Peyer's patch (tissue), 4 donors: Measurements from ENCODE around the gene ARHGEF2. TPM values are rescaled to one million over a fixed set of nuclear protein-coding genes. Genes with fewer than 3 reads are reported as not detected.

Source experiments
- DNase-seq, 3 donors: peaks; one replicate each; pipeline ENCODE4 v3.0.0-alpha.2; 2017 to 2019
- H3K27ac ChIP-seq, 4 donors: fragments of 200-600 bp; sonication (generic); one replicate each; pipeline ENCODE4 v1.5.1; 2016 to 2019
- H3K27me3 ChIP-seq, 2 donors: fragments of 200-600 bp; sonication (generic); one replicate each; pipeline ENCODE4 v1.5.1; 2019
- H3K36me3 ChIP-seq, 3 donors: fragments of 200-600 bp; sonication (generic); one replicate each; pipeline ENCODE4 v1.5.1; 2016 to 2019
- H3K4me1 ChIP-seq, 4 donors: fragments of 200-600 bp; sonication (generic); one replicate each; pipeline ENCODE4 v1.5.1; 2016 to 2019
- H3K4me3 ChIP-seq, 4 donors: fragments of 200-600 bp; sonication (generic); 1 replicate in 3 of 4; 2 replicates in 1 of 4; pipeline ENCODE4 v1.5.1; 2016 to 2019; ENCODE audit warnings: mild to moderate bottlenecking in 1 of 4
- H3K9me3 ChIP-seq, 4 donors: fragments of 200-600 bp; sonication (generic); one replicate each; pipeline ENCODE4 v1.5.1; 2016 to 2019; ENCODE audit warnings: mild to moderate bottlenecking in 1 of 4
- POLR2A ChIP-seq, 2 donors: fragments of 450-650 bp; IDR thresholded peaks; one replicate each; pipeline ENCODE4 v1.5.1; 2017; ENCODE audit warnings: antibody characterized with exemption in 2 of 2, mild to moderate bottlenecking in 2 of 2, moderate library complexity in 2 of 2
- total RNA-seq, 4 donors: library from RNA; depleted of rRNA; stranded (reverse); fragments of >200 nt; gene quantifications; one replicate each; pipeline ENCODE4 v1.1.0, GENCODE V29; 2016
- TF ChIP-seq, protein P1 (sequence below), 6 experiments: fragments of 450-650 bp in 4 of 6; fragments of 200-600 bp in 2 of 6; sonication (generic) in 1 of 6; IDR thresholded peaks; one replicate each; pipeline ENCODE4 v1.5.1; 2017 to 2019; ENCODE audit warnings: antibody characterized with exemption in 6 of 6, mild to moderate bottlenecking in 3 of 6, moderate library complexity in 1 of 6

The ARHGEF2 gene
- total RNA-seq, 4 donors from 2014 or later: 101 to 239 (median 149) TPM

DNA sequence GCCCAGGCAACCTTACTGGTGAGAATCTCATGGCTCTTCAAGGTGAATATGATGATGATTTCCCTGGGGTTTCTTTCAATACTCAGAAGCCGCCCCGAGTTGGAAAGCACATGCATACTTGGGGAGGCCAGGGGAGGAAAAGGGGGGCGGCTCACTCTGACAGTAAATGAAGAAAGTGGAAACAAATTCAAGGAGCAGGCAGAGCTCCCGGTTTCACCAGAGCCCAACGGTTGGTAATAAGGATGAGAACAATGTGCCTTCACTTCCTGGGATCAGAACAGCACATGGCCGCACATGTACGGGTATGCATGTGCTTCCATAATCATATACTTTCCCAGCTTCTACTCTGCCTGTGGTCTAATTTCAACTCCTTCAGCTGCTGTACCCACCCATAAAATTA, 3.8 kb upstream of the ARHGEF2 start:
- Histone ChIP-seq H3K27ac (peak overlapping the region; percentile 90 to 99 (median 97)), H3K36me3 (no peaks in the 10 kb centered on the region), H3K4me3 (no peak overlapping the region), H3K27me3 (no peaks in the 10 kb centered on the region), H3K9me3 (no peaks in the 10 kb centered on the region), H3K4me1 (peaks cover 5 to 46% (median 26%) of the 10 kb centered on the region in 4 donors)
- no peak for DNase-seq
- no peak for TF ChIP-seq POLR2A (IDR thresholded peaks at IDR 0.05)
- TF ChIP-seq, protein P1, sequence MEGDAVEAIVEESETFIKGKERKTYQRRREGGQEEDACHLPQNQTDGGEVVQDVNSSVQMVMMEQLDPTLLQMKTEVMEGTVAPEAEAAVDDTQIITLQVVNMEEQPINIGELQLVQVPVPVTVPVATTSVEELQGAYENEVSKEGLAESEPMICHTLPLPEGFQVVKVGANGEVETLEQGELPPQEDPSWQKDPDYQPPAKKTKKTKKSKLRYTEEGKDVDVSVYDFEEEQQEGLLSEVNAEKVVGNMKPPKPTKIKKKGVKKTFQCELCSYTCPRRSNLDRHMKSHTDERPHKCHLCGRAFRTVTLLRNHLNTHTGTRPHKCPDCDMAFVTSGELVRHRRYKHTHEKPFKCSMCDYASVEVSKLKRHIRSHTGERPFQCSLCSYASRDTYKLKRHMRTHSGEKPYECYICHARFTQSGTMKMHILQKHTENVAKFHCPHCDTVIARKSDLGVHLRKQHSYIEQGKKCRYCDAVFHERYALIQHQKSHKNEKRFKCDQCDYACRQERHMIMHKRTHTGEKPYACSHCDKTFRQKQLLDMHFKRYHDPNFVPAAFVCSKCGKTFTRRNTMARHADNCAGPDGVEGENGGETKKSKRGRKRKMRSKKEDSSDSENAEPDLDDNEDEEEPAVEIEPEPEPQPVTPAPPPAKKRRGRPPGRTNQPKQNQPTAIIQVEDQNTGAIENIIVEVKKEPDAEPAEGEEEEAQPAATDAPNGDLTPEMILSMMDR (IDR thresholded peaks at IDR 0.05): no peak

DNA sequence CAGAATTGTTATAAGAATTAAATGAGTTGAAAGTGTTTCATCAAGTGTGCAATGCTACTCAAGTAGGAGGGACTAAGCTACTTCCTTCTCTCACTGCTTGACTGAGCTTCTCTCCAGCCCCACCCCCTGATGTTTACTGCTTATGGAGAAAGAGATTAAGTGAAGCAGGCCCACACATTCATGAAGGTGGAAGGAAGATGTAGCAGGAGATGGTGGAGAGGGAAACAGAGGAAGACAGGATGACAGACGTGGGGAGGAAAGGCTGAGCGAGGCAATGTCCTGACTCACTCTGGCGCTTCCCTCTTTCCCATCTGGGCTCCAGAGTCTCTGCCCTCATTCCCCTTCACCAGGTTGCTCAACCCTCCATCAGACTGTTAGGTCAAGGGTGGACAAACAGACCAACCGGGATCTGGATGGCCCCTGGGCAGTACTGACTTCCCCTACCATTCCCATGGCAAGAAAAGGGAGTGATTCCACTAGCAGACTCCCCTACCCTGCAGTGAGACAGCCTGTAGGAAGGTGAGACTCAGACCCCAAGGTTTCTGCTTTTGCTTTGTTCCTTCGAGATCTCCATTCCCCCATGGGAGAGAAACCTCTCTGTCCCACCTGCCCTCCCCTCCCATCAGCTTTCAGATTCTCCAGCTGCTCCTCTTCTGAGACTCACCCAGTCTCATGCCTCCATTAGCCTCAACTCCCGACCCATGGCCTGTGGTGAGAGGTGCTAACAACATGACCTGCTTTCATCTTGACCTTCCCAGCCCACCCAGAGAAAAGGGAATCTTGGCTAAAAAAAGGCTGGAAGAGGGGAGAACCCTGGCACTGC, 3.1 kb upstream of the ARHGEF2 start:
- Histone ChIP-seq H3K4me3 (peak overlapping the region in 1 of 4 donors; percentile 12), H3K27ac (peak overlapping the region; percentile 90 to 99 (median 97)), H3K4me1 (peaks cover 5 to 52% (median 26%) of the 10 kb centered on the region in 4 donors), H3K36me3 (no peaks in the 10 kb centered on the region), H3K27me3 (no peaks in the 10 kb centered on the region), H3K9me3 (no peaks in the 10 kb centered on the region)
- peak in 2 of 3 donors; percentile 82 to 84 for DNase-seq
- TF ChIP-seq, protein P1 (IDR thresholded peaks at IDR 0.05): no peak
- no peak for TF ChIP-seq POLR2A (IDR thresholded peaks at IDR 0.05)

DNA sequence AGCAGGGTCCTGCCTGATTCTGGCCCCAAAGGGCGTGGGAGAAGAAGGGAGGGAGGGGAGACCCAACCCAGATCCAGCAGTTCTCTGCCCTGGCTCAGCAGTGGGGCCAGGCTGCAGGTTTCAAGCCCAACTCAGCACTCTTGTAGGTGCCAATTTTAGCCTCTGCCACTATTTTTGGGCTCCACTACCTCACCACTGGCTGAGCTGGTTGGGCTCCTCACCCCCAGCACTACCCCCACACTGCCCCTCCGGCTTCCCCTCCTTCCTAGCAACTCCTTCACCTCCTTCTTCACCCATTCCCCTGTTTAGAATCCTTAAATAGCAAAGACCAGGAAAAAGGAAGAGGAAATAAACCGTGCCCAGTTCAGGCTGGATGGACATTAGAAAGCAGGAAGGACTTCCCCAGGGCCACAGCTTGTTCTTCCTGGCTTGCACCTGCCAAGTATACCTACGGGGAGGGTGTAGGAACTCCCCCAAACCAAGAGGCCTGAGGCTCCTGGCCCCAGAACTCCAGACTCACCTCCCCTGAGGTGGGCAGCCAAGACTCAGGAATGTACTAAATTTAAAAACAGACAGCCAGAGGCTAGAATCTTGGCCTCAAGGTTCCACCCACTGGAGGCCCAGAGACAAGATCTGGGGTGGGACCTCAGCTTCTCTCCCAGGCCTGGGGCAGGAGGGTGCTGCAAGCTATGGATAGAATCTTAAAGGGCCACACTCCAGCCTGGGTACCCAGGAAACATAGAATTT, 1.4 kb upstream of the ARHGEF2 start:
- TF ChIP-seq POLR2A (IDR thresholded peaks at IDR 0.05): no peak
- TF ChIP-seq, protein P1 (IDR thresholded peaks at IDR 0.05): no peak
- DNase-seq: peak in 1 of 3 donors; percentile 51
- Histone ChIP-seq H3K4me3 (peak overlapping the region; percentile 77 to 99 (median 94)), H3K27ac (peak overlapping the region; percentile 90 to 99 (median 97)), H3K4me1 (peaks cover 5 to 69% (median 31%) of the 10 kb centered on the region in 4 donors), H3K36me3 (no peaks in the 10 kb centered on the region), H3K27me3 (no peaks in the 10 kb centered on the region), H3K9me3 (no peaks in the 10 kb centered on the region)

DNA sequence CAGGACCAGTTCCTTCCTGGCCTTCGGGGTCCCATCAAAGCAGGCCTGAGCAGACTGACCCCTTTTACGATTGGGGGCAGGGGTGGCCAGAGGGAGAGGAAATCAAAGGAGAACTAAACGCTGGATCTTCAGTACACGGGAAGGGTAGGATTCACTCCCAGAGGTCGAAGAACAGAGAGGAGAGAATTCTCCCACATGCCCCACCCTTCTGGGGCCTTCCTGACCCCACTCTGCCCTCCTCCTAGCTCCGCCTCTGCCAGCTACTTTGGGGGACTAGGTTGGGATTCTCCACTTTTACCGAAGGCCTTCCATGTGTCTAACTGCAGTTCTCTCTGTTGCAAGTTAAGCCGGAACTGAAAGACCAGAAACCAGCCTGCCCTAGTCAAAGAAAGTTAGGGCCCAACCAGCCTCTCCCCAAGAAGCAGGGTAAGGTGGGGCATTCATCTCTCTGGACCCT, 654 bp upstream of the ARHGEF2 start:
- no peaks in the 10 kb centered on the region for H3K27me3 ChIP-seq
- DNase-seq: no peak
- H3K27ac ChIP-seq: peak overlapping the region; percentile 90 to 99 (median 97)
- peak in 1 of 2 donors; percentile 12 for TF ChIP-seq POLR2A (IDR thresholded peaks at IDR 0.05)
- TF ChIP-seq, protein P1 (IDR thresholded peaks at IDR 0.05): no peak
- H3K4me1 ChIP-seq: peaks cover 5 to 74% (median 35%) of the 10 kb centered on the region in 4 donors
- H3K9me3 ChIP-seq: no peaks in the 10 kb centered on the region
- peak overlapping the region; percentile 77 to 99 (median 94) for H3K4me3 ChIP-seq
- H3K36me3 ChIP-seq: no peaks in the 10 kb centered on the region

DNA sequence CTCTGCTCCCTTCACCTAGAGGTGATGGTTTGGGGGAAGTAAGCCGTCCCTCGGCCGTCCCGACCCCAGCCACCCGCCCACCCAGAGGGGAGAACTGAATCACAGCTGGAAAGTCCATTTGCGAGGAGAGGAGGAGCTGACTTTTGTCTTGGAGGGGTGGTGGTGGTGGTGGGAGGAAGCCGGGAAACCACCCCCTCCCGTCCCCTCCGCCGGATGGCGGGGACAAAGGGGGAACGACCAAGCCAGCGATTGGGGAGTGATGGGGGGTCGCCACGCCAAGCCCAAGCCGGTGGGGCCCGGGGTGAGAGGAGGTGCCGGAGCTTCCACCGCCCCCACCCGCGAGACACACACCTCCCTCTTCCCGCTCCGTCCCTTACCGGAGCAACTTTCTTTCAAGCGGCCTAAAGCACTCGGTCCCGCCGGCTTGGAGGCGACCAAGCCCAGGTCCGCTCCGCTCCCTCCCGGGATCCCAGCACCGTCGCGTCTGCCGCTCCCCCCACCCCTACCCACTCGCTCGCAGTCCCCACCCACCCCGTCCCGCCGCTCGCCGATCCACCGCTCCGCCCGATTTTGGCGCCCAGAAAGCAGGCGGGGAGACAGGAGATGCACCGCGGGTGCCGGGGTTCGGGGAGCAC, 540 bp downstream of the ARHGEF2 start:
- Histone ChIP-seq H3K9me3 (no peaks in the 10 kb centered on the region), H3K4me1 (peaks cover 5 to 76% (median 37%) of the 10 kb centered on the region in 4 donors), H3K36me3 (no peaks in the 10 kb centered on the region), H3K4me3 (peak overlapping the region; percentile 77 to 99 (median 94)), H3K27me3 (no peaks in the 10 kb centered on the region), H3K27ac (peak overlapping the region; percentile 90 to 99 (median 97))
- peak in 2 of 3 donors; percentile 64 to 70 for DNase-seq
- TF ChIP-seq, protein P1 (IDR thresholded peaks at IDR 0.05): no peak
- TF ChIP-seq POLR2A (IDR thresholded peaks at IDR 0.05): no peak
